ENCODE data around the gene ATXN3. TPM values are rescaled to one million over a fixed set of nuclear protein-coding genes. Genes with fewer than 3 reads are reported as not detected.
"Not testable (repeated sequence)": the region's sequence is repeated elsewhere in the genome, so short reads cannot be mapped to it uniquely, and the experiment has no call there.

Gene ATXN3
- total RNA-seq, 1 experiment from 2014 or later: 13.7 TPM

DNA sequence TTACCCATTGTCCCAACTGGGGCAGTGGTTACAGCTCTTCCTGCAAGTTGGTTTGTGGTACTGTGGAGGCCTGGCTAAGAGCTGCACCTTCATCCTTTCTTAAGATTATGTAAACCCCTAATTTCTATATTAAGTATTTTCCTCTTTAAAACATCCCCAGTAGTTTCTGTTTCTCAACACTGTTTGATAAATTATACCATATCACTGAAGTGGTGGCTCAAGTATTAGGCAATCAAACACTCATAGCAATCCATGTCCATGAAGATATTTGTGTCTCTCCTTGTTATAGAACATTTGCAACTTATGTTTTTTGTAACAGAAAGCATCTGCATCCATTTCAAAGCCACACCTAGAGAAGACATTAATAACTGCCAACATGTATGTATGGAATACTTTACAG is 31.8 kb downstream of the ATXN3 start:
- no peak for DNase-seq (ENCODE audit: low spot score)

DNA sequence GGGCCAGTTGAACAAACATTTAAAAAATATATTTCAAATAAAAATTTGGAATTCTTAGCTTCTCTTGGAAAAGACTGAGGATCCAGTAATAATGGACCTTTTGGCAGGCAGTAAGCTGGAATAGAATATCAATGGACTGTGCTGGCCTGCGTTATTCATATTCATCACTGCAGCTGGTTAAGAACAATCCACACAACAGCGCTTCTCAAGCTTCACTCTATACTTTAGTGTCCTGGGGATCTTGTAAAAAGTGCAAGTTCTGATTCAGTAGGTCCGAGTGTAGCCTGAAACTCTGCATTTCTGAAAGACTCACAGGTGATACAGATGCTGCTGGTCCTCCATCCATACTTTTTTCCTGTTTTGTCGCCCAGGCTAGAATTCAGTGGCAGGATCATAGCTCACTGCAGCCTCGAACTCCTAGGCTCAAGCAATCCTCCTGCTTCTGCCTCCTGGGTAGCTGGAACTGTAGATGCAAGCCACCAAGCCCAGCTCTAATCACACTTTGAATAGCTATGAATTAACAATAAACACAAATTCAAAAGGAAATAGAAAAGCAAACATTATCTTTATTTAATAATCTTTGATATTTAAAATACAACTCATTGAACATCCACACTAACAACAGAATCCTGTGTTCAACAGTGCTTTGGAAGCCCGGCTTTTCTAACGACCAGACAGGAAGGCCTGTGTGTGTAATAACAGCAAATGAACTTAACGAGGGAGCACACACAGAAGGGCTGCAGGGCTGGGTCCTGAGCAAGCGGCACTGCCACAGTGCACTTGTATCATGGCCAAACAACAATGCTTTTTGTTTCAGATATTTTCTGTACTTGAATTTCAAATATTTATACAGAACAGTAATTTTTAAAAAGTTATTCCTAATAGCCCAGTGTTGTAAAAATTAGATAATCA is 48.1 kb downstream of the ATXN3 start:
- DNase-seq (ENCODE audit: low spot score): no peak

DNA sequence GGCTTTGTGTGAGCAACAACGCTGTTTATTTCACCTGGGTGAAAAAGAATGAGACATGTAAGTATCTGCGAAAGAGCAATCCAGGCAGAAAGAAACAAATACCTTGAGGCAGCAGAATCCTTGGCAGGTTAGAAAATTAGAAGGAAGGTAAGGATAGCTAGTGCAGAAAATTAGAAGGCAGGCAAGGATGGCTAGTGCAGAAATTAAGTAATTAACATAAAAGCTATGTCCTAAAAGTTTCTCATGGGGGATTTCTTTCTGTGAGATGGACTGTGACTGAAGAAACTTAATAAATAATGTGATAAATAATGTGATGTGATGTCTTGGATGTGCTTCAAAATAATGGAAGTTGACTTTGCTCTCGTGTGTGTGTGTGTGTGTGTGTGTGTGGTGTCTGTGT is 56.6 kb downstream of the ATXN3 start:
- DNase-seq (ENCODE audit: low spot score): no peak

DNA sequence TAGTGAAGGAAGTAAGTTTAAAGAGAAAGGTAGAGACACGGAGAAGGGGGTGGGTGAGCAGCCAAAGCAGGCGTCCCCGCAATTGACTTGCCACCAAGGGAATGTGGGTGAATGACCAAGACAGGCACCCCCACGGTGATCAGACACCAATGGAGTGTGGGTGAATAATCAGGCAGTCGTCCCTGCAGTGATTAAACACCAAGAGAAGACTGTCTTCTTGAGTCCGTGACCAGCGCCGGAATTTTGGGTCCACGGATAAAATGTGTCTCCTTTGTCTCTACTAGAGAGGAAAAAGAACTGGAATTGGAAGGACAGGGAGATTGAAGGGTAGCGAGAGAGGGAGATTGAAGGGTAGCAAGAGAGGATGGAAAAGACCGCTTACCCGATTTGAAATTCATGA is 57.2 kb downstream of the ATXN3 start:
- DNase-seq (ENCODE audit: low spot score): not testable (repeated sequence)

DNA sequence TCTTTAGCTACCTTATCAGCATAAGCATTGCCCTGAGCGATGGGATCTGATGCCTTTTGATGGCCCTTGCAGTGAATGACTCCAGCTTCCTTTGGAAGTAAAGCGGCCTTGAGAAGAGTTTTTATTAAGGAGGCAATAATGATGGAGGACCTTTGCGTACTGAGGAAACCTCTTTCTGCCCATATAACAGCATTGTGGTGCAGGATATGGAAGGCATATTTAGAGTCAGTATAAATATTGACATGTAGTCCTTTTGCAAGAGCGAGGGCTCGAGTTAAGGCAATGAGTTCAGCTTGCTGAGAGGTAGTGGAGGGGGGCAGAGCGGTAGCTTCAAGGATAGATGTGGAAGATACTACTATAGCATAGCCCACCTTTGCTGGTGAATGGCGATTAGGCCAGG is 60.5 kb downstream of the ATXN3 start:
- DNase-seq (ENCODE audit: low spot score): not testable (repeated sequence)

DNA sequence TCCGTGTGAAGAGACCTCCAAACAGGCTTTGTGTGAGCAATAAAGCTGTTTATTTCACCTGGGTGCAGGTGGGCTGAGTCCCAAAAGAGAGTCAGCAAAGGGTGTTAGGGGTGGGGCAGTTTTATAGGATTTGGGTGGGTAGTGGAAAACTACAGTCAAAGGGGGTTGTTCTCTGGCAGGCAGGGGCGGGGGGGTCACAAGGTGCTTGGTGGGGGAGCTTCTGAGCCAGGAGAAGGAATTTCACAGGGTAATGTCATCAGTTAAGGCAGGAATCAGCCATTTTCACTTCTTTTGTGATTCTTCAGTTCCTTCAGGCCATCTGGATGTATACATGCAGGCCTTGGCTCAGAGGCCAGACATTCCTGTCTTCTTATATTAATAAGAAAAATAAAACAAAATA is 64.6 kb downstream of the ATXN3 start:
- not testable (repeated sequence) for DNase-seq (ENCODE audit: low spot score)

DNA sequence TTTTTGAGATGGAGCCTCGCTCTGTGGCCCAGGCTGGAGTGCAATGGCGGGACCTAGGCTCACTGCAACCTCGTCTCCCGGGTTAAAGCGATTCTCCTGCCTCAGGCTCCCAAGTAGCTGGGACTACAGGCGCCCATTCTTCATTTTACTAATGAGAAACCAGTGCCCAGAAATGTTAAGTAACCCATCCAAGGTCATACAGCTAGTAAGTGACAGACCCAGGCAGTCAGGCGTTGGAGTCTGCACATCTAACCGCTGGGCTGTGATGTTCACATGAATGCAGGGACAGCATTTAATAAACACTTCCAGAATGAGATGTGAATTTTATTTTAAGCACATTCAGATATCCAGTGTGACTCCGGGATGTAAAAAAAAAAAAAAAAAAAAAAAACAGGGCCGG is 65.2 kb downstream of the ATXN3 start:
- no peak for DNase-seq (ENCODE audit: low spot score)

DNA sequence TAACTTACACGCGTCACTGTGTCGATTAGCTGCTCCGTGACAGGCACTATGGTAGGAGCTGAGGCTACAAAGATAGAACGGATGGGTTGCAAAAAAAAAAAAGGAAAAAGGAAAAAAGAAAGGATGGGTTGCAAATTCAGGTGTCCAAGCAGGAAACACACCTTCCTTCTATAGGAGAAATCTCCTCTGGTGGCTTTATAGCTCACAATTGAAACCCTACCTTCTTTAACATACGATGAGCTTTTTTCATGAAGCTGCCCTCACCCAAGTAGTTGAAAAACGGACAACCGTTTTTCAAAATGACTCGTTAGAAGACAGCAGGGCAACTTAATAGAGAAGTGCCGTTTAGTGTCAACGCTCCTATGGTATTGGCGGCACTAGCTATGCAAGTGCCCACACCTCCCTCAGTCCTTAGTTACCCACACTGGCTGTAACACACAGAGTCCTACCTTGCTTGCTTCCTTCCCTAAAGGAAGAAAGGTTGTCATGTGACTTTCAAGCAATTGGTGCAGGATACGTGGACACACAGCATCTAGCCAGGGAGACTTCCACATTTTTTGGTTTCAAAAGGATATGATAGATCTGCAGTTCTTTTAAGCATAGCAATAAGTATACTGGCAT is 65.8 kb downstream of the ATXN3 start:
- peak; percentile 57 for DNase-seq (ENCODE audit: low spot score)

DNA sequence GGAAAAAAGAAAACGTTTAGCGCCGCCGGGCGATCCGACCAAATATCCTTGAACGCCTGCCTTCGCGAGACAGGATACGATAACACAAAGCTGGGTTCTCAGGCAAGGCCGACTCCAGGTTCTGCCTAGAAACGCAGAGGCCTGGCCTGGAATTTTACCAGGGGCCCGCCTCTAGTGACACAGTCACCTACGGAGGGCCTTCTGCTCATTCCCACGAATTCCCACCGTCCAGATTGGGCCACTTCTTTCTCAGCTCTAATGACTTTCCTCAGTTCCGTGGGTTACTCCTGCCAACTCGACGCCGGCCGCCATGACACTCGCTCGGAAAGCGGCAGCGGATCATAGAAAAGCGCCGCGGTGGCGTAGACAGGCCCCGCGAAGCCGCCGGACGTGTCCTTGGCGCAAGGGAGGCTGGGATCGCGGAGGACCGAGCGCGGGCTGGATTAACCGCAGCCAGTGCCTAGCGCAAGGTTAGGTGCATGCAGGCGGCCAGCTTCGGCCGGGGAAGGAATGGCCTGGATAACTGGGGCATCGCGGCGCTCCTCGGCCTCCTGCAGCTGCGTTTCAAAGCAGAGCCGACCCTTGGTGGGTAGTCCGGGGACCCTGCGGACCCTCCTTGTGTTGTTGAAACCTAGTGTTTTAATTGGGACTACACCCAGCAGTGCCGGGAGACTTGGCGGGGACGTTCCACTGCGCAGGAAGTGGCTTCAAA is 66.5 kb downstream of the ATXN3 start, which contains the start of gene TRIP11:
TSS of gene TRIP11 (minus strand) at position 341 of the 712 bp plus-strand sequence. CDS start 374 bp downstream, outside the sequence.
- peak; percentile 80 for DNase-seq (ENCODE audit: low spot score)

DNA sequence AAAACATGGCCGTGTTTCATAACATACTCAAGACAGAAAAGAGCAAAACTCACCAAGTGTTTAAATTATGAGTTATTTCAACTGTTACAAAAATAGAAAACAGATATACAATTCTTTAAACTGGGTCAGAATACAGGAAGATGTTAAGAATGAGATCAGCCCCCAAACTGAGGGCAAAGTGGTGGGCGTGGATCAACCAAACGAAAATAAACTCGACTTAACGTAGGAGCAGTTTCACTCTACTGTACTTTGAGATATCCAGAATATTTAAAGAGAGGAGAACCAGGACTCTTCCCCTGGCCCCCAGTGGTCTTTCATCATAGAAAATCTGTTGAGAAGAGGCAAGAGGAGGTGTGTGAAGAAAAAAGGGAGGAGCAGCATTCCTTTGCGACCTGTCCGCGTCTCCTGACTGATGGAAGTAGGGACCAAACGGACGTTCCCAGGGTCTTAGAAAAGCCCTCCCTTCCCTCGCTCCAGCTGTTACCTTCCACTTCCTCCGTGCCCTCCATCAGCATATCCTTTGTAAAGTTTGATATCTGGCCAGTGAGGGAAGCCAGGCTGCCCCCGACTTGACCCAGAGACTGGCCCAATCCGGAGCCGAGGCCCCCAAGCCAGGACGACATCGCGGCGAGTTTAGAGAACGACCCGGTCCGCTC is 67.2 kb downstream of the ATXN3 start:
- DNase-seq (ENCODE audit: low spot score): peak; percentile 36

DNA sequence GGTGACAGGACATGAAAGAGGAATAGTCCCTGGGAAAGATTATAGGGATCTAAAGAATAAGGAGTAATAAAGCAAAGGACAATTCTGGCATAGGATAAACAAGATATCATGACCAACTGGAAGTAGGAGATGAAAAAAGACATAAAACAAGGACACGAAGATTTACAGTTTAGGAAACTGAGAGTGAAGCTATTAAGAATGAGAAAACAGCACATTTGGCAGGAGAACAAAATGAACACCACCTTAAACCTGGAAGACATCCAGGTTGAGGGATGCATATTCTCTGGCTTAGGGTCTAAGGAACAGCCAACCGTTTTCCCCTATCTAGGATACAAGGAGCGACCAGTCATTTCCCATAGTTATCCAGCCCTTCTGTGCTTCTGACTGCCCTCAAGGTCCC is 68.4 kb downstream of the ATXN3 start:
- no peak for DNase-seq (ENCODE audit: low spot score)

DNA sequence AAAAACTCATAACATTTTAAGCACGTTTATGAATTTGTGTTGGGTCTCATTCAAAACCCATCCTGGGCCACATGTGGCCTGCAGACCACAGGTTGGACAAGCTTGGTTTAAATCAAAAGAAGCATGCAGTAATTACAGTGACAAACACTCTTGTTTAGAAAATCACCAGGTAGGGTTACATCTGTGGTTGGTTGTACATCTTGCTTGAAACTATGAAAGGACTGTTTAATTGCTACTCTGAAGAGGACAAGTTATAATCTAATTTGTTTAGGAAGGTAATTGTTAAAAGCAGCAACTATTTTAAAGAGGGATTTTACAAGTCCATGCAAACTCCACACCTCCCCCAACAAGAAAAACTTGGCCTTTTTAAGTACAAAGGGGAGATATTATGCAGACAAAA is 70.5 kb downstream of the ATXN3 start:
- DNase-seq (ENCODE audit: low spot score): no peak

DNA sequence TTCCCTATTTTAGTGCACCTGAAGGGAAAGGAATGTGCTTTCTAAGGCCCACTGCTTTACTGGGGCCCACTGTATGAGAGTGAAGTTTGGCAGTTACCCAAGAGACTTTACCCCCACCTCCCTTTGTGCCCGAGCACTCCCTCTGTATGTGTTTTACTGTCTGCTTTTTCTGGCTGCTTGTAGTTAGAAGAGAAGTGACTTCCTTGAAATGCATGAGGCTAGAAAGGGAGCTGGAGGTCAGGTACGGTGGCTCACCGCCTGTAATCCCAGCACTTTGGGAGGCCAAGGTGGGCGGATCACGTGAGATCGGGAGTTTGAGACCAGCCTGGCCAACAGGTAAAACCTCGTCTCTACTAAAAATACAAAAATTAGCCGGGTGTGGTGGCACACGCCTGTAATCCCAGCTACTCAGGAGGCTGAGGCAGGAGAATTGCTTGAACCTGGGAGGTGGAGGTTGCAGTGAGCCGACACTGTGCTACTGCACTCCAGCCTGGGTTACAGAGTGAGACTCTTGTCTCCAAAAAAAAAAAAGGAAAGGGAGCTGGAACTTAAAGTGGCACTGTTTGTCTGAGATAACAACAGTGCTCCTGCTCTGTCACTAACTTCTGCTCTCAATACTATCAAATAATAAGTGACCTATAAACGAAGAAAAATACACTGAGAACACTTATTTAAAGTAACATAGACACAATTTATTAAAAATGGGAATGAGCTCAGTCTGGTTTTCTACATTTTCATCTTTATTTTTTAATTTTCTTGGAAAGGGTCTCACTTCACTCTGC is 72.3 kb downstream of the ATXN3 start:
- DNase-seq (ENCODE audit: low spot score): no peak

DNA sequence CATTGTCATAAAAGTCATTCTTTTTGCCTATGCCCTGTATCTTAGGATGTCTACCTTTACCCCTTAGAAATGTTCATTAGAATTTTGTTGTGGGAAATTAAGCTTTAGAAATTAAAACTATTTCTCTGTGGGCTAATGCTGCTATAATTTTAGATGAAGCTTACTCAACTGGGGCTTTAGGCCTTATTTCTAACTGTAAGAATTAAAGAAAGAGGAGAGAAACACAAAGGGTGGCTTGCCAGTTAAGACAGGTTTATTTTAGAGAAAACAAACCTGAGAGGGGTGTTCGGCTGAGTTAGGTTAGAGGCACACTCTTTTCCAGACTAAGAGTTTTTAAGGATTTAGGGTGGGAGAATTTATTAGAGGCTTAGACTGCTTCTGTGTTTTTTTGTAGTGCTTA is 72.9 kb downstream of the ATXN3 start:
- DNase-seq (ENCODE audit: low spot score): no peak

DNA sequence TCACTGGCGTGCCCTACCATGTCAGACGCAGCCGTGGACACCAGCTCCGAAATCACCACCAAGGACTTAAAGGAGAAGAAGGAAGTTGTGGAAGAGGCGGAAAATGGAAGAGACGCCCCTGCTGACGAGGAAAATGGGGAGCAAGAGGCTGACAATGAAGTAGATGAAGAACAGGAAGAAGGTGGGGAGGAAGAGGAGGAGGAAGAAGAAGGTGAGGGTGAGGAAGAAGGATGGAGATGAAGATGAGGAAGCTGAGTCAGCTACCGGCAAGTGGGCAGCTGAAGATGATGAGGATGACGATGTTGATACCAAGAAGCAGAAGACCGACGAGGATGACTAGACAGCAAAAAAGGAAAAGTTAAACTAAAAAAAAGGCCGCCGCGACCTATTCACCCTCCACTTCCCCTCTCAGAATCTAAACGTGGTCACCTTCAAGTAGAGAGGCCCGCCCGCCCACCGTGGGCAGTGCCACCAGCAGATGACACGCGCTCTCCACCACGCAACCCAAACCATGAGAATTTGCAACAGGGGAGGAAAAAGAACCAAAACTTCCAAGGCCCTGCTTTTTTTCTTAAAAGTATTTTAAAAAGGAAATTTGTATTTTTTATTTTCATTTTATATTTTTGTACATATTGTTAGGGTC is 79.7 kb downstream of the ATXN3 start:
- DNase-seq (ENCODE audit: low spot score): no peak

DNA sequence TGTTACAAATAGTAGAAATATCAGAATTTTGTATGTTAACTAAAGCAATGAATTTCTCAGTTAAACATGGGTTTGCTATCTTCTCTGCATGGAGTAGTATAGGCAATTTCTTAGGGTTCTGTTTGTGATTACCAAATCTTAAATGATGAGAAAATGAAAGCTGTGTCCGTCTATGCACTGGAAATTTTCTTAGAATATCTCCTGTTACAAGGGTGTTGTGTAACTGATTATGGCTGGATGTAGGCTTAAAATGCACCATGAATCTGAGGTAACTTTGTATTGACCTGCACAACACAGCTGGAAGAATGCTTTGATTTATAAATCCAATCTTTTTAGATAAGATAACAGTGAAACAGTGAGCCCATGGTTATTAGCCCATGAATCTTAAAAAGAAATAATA is 84.3 kb downstream of the ATXN3 start:
- no peak for DNase-seq (ENCODE audit: low spot score)

DNA sequence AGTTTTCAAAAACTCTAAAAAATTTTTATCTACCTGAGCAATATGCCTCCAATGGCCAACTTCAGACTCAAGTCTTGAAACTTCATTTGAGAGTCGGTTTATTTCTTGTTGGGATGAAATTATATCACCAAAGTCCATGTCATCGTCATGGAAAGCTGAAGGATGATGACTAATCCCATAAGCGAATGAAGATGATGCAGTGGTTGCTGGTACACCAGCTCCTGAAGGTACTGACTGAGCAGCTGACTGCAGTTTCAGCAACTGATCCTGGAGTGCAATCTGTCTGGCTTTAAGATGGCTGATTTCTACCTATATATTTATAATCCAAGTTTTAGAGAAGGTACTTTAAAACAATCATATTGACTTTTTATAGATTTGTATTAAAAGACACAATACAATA is 84.9 kb downstream of the ATXN3 start:
- no peak for DNase-seq (ENCODE audit: low spot score)

DNA sequence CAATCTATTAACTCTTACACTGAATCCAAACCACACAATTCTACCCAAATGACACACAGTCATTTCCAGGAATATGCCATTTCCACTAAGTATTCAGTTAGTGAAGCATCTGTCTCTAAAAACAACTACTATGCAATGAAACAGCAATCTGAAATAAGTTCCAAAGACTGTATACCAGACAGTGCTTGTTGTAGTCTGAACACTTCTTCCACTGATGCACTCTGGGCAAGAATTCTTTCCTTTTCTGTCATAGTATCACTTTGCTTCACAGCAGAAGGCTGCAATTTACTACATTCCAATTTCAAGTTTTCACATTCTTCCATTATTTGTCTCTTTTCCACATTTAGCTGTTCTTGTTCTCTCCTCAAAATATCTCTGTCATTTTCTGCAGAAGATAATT is 92.3 kb downstream of the ATXN3 start:
- no peak for DNase-seq (ENCODE audit: low spot score)

DNA sequence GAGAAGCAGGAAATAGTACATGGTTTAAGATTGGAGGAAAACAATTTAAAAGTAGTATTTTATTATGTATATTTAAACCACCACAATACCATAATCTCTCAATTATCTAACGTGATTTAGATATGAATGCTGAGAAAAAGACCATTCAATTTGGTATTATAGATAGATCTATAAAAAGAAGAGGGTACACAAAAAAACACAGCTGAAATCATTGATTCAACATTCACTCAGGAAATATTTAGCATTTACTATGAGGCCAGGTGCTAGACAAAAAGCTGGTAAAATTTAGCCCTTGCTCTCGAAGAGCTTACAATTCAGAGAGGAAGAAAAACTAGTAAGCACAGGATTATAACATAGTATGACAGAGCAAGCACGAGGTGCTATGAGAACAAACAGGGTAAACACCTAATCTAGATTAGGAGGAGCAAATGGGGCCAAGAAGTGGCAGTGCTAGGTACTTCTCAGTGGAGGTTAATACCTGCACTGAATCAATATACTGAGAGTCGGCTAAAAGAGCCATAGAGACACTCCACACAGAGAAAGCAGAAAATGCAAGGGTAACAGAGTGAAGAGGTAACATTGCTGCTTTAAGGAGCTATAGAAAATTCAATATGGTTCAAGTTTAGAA is 94.1 kb downstream of the ATXN3 start:
- no peak for DNase-seq (ENCODE audit: low spot score)

DNA sequence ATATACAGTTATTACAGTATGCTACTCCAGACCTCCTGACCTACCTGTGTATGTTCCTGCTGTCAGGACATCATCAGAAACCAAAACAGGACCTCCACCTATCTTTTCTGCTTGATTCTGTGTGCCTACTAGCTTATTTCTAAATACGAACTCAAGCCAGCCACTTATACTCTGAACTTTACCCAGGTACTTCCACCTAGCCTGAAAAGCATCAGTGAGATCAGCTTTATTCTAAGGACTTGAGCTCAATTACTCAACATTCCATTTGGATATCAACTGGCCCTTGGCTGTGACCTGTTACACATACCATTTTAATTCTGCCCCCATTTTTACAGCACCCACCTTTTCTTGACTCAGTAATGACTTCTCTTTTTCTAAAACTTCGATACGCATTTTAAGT is 95.7 kb downstream of the ATXN3 start:
- no peak for DNase-seq (ENCODE audit: low spot score)

Data from HT-29 (cell line).